Muscle of leg (tissue), 11 donors: ENCODE data around the gene CHST1. TPM values are rescaled to one million over a fixed set of nuclear protein-coding genes. Genes with fewer than 3 reads are reported as not detected.

Experiments
- DNase-seq: peaks from one replicate; pipeline ENCODE4 v3.0.0; 2013
- H3K27ac ChIP-seq: one replicate; pipeline ENCODE4 v1.5.1; 2013; ENCODE audit warnings: mild to moderate bottlenecking, low read length, control low read depth
- H3K27me3 ChIP-seq: one replicate; pipeline ENCODE4 v1.6.1; 2013; ENCODE audit warnings: low read length; ENCODE audit not compliant: control insufficient read depth, insufficient read depth
- H3K36me3 ChIP-seq: one replicate; pipeline ENCODE4 v1.6.1; 2013; ENCODE audit warnings: low read length; ENCODE audit not compliant: control insufficient read depth, insufficient read depth
- H3K4me1 ChIP-seq: one replicate; pipeline ENCODE4 v1.6.1; 2013; ENCODE audit warnings: low read length; ENCODE audit not compliant: control insufficient read depth, insufficient read depth
- H3K4me3 ChIP-seq: one replicate; pipeline ENCODE4 v1.5.1; 2013; ENCODE audit warnings: low read length, control low read depth
- H3K9me3 ChIP-seq: replicated peaks from 2 replicates; pipeline ENCODE4 v1.6.1; 2013; ENCODE audit warnings: low read depth, low read length; ENCODE audit not compliant: control insufficient read depth
- WGBS: methylation state at CpG from one replicate; pipeline ENCODE4 v1.1.5; 2013; ENCODE audit warnings: missing lambda C conversion rate; ENCODE audit not compliant: insufficient coverage; 5-methylcytosine and 5-hydroxymethylcytosine counted together
- polyA plus RNA-seq, 8 donors: library from polyadenylated mRNA; unstranded; fragments of 120-200 nt; gene quantifications; one replicate each; pipeline versions ENCODE4 v1.2.1 to v1.2.3, GENCODE V29; 2013; ENCODE audit warnings: inconsistent platforms in 1 of 8, low replicate concordance in 1 of 8; ENCODE audit not compliant: insufficient read length in 8 of 8, insufficient read depth in 1 of 8
- total RNA-seq: library from RNA; stranded (reverse); fragments of 120-200 nt; gene quantifications from one replicate; pipeline ENCODE4 v1.2.4, GENCODE V29; 2013

The CHST1 gene
- total and polyA plus RNA-seq, 9 donors = 6.7 to 22.0 (median 17.8) TPM

DNA sequence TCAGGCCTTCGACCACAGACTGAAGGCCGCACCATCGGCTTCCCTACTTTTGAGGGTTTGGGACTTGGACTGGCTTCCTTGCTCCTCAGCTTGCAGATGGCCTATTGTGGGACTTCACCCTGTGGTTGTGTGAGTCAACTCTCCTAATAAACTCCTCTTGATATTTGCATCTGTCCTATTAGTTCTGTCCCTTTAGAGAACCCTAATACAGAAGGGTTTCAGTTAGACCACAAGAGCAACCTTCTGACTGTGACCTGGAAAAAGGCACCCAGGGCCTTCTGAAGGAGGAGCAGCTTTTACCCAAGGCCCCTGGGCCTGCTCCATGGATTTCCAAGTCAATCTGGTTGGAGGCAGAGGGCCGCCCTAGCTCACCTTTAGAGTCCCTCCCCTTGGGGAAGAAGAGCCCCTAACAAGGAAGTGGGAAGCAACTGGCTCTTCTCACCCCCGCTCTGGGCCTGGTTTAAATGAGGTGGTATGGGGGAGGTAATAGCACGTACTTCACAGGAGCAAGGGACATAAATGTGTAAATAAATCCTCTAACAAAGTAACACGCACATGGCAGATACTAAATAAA lies 11.2 kb upstream of the CHST1 start:
- WGBS = 100% methylated on average over 1 of the region's 7 CpGs
- Histone ChIP-seq H3K27ac (no peak overlapping the region), H3K4me1 (no peaks in the 10 kb centered on the region), H3K4me3 (no peak overlapping the region), H3K27me3 (peaks cover 3% of the 10 kb centered on the region), H3K36me3 (no peaks in the 10 kb centered on the region), H3K9me3 (no peaks in the 10 kb centered on the region)
- DNase-seq = no peak

DNA sequence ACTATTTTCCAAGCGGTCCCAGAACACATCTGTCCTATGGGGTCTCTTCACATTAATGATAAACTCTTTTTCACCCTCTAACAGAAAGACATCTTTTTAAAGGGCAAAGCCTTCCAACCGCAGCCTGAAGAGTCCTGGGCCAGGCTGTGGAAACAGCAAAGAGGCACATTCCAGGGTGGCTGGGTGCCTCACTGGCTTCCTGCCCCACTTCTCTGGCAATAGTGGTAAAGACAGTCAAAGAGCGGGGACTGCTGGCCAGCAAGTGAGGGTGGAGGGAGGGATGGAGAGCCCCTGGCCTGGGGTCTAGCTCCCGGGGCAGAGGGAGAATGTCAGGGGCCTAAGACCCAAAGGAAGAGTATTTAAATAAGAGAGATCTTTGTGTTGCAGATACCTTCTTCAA lies 10.2 kb upstream of the CHST1 start:
- no peaks in the 10 kb centered on the region for H3K9me3 ChIP-seq
- H3K4me3 ChIP-seq = no peak overlapping the region
- H3K4me1 ChIP-seq = no peaks in the 10 kb centered on the region
- 57% methylated on average over 3 of the region's 4 CpGs for WGBS
- no peaks in the 10 kb centered on the region for H3K36me3 ChIP-seq
- DNase-seq = no peak
- no peak overlapping the region for H3K27ac ChIP-seq
- peaks cover 3% of the 10 kb centered on the region for H3K27me3 ChIP-seq

DNA sequence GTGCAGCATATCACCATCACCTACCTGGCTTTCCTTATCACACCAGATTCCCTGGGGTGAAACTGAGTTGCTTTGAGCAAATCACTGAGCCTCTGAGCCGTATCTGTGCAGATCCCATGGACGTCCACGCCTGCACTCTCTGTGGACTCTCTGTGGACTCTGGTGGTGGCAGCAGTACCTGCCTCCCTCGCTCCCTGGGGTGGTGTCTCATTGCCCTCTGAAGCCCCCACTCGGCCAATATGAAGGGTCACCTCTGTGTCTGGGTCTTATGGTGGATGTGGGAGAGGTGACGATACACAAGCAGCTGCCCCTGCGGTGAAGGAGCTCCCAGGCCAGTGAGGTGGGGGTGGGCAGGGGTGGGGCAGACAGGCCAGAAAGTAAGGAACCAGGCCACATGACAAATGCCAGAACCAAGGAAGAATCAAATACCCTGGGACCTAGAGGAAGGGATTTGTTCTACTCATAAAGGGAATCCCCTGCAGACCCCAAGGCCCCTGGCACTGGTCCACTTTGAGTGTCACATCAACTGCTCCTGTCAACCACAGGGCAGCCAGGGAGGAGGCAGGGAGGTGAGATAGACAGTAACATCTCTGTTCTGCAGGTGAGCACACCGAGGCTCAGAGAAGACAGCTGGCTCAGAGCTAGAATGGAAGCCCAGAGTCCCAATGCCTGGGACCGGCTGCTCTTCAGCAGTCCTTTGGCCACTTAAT lies 9.2 kb upstream of the CHST1 start:
- peaks cover 3% of the 10 kb centered on the region for H3K27me3 ChIP-seq
- H3K4me1 ChIP-seq = no peaks in the 10 kb centered on the region
- no peak overlapping the region for H3K27ac ChIP-seq
- H3K36me3 ChIP-seq = no peaks in the 10 kb centered on the region
- DNase-seq = no peak
- H3K9me3 ChIP-seq = no peaks in the 10 kb centered on the region
- WGBS = 63% methylated on average over 4 of the region's 9 CpGs
- H3K4me3 ChIP-seq = no peak overlapping the region

DNA sequence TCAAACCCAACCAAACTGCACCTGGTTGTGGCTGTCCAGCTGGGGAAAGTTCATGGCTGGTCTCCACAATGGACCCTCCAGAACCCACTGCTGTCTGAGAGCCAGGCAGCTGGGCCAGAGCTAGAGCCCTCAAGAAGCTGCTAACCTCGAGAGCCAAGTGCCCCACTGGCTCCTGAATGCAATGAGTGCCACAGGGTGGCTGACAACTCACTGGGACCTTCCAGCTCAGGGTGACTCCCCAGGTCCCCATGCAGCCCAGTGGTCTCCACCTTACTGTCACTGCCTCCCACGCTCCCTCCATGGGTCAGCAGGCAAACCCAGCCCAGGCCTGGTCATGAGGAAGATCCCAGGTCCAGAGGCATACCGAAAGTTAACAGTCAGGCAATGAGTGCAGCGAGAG lies 8.0 kb upstream of the CHST1 start:
- 84% methylated on average over 4 of the region's 4 CpGs for WGBS
- DNase-seq = no peak
- Histone ChIP-seq H3K4me1 (no peaks in the 10 kb centered on the region), H3K9me3 (no peaks in the 10 kb centered on the region), H3K27ac (no peak overlapping the region), H3K27me3 (peaks cover 3% of the 10 kb centered on the region), H3K4me3 (no peak overlapping the region), H3K36me3 (no peaks in the 10 kb centered on the region)

DNA sequence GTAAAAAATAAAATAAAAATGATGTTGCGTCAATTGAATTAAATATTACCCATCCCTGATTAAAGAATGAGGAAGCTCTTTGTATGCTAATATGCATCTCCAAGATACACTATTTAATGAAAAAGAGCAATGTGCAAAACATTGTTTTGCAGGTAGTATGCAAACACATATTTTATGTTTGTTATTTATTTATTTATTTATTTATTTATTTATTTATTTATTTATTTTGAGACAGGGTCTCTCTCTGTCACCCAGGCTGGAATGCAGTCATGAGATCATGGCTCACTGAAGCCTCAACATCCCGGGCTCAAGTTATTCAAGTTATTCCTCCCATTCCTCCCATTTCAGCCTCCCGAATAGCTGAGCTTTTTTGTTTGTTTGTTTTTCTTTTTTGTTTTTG lies 7.2 kb upstream of the CHST1 start:
- no peak for DNase-seq
- H3K27ac ChIP-seq = no peak overlapping the region
- no peaks in the 10 kb centered on the region for H3K36me3 ChIP-seq
- H3K4me3 ChIP-seq = no peak overlapping the region
- peaks cover 3% of the 10 kb centered on the region for H3K27me3 ChIP-seq
- H3K4me1 ChIP-seq = no peaks in the 10 kb centered on the region
- no peaks in the 10 kb centered on the region for H3K9me3 ChIP-seq
- no CpG with 5 or more reads among the region's 3 CpGs for WGBS

DNA sequence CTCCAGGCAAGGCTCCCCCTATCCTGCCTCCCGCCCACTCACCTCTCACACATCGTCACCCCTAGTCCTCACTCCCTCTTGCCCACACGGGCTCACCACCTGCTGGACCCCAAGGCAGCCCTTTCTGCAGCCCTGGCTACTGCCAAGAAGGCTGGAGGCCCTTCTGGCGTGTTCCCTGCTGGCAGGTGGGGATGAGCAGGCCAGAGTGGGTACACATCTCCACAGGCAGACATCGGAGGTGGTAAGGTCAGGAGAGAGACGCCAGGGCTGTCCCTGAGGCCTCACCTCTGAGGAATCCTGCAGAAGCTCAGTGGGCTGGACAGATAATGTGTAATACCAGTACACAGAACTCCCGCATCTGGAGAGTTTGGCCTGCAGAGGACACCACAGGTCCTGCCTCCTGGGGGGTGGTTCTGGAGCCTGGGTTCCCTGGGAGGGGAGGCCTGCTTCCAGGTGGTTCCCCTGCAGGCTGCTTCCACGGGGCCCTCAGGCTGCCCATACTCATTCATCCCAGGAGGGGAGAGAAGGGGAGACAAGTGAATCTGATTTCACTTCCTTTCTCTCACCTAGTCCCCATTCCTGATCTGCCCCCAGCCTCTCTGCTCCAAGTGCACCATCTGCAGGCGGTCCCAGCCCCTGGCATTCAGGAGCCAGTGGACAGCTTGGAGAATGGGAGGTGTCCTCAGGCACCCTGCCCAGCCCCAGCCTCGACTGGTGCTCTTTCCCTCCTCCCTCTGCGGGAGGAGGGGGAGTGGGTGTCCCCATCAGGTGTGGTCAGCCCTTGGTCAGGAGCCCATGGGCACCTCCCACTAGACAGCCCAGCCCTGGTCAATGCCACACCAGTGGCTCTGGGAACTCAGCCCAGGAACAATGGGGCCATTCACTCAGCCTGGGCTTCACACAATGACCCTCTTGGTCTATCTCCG lies 6.1 kb upstream of the CHST1 start:
- H3K9me3 ChIP-seq = no peaks in the 10 kb centered on the region
- 66% methylated on average over 7 of the region's 12 CpGs for WGBS

DNA sequence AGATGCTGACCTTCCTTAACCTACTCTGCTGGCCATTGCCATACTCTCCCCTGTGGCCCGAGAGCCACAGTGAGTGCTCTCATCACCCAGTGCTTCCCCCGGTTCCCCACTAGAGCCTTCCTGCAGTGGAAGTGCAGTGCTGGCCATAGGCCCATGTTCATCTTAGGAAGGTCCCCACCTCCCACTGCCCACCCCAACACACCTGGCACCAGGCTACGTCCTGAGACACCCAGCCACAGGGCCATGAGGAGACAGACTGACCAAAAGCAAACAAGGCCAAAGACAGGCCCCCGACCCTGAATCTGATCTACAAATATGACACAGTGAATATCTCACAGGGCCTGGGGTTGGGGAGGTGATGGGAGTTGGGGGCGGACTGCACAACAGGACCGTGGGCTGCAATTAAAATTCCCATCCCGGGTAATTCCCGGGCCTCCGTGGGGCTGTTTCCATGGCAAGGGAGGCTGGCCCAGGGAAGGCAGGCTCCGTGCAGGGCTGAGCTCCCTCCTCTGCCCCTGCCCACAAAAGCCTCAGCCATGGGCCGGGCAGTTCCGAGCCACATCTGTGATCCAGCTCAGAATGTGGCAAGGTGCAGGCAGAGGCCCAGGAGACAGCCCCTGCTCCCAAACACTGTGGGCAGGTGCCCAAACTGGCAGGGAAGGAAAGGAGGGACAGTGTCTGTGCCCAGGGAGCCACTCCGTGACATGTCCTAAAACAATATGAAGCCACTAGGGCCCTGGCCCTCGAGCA lies 5.1 kb upstream of the CHST1 start:
- 46% methylated on average over 11 of the region's 14 CpGs for WGBS

More for the DNA sequence above, 6.1 kb upstream of the CHST1 start:
- Histone ChIP-seq H3K4me1 (peaks cover 8% of the 10 kb centered on the region), H3K27ac (no peak overlapping the region), H3K4me3 (no peak overlapping the region), H3K27me3 (peaks cover 7% of the 10 kb centered on the region), H3K36me3 (no peaks in the 10 kb centered on the region)
- DNase-seq = no peak

DNA sequence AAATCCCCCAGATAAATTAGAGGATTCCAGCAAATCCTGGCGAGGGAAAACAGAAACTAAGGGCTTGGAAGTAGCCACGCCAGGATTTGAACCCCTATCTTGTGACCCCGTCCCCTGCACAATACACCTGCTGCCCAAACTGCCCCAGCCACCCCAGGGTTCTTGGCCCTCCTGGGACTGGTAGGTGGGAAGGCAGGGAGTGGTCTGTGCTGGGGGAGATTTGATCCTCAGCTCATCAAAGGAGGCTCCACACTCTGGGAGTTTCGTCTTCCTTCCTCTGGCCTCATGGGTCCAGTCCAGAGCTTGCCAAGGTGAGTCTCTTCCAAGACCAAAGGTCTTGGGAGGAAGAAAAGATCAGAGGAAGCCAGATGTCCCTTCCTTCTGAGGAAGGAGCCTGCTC lies 4.5 kb upstream of the CHST1 start:
- DNase-seq = no peak
- Histone ChIP-seq H3K4me3 (no peak overlapping the region), H3K36me3 (no peaks in the 10 kb centered on the region), H3K9me3 (no peaks in the 10 kb centered on the region), H3K27ac (no peak overlapping the region), H3K27me3 (peaks cover 9% of the 10 kb centered on the region), H3K4me1 (peaks cover 17% of the 10 kb centered on the region)
- no CpG with 5 or more reads among the region's 4 CpGs for whole genome bisulfite sequencing

More for the DNA sequence above, 5.1 kb upstream of the CHST1 start:
- Histone ChIP-seq H3K4me1 (peaks cover 17% of the 10 kb centered on the region), H3K36me3 (no peaks in the 10 kb centered on the region), H3K27me3 (peaks cover 9% of the 10 kb centered on the region), H3K27ac (no peak overlapping the region), H3K9me3 (no peaks in the 10 kb centered on the region), H3K4me3 (no peak overlapping the region)
- DNase-seq = no peak

DNA sequence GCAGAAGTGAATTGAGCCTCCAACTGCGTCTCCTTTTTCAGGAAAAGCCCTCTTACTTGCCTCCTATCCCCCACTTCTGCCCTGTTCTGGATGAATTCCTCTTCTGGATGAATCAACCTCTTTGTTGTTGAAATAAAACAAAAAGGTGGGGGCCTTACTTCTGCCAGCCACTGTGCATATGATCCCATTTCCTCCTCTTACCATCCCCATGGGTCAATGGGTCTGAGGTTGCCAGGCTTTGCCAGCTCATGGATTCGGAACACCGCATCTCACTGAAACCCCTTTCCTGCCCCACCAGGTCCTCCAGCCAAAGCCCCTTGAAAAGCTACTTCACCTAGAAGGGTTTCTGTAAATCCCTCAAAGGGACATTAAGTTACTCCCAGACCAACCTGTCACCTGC lies 3.7 kb upstream of the CHST1 start:
- Histone ChIP-seq H3K9me3 (no peaks in the 10 kb centered on the region), H3K27me3 (peaks cover 14% of the 10 kb centered on the region), H3K4me3 (no peak overlapping the region), H3K27ac (no peak overlapping the region), H3K4me1 (peaks cover 23% of the 10 kb centered on the region), H3K36me3 (no peaks in the 10 kb centered on the region)
- DNase-seq = no peak
- 100% methylated on average over 2 of the region's 3 CpGs for WGBS
